Muscle layer of duodenum (tissue), 2 donors: ENCODE results near the gene DRD2.
A peak's percentile ranks its signal among the peaks of the same experiment; 100 is the strongest.

Source experiments
- H3K27ac ChIP-seq: one replicate; pipeline ENCODE4 v1.7.0; 2013; ENCODE audit warnings: mild to moderate bottlenecking, low read length
- H3K27me3 ChIP-seq: one replicate; pipeline ENCODE4 v1.7.0; 2013; ENCODE audit warnings: low read depth, mild to moderate bottlenecking, control low read depth, low read length
- H3K36me3 ChIP-seq, 2 donors: one replicate each; pipeline ENCODE4 v1.7.0; 2013; ENCODE audit warnings: low read length in 2 of 2, control low read depth in 1 of 2, mild to moderate bottlenecking in 1 of 2; ENCODE audit not compliant: insufficient read depth in 2 of 2, control insufficient read depth in 1 of 2
- H3K4me1 ChIP-seq, 2 donors: one replicate each; pipeline ENCODE4 v1.7.0; 2013; ENCODE audit warnings: low read length in 2 of 2, mild to moderate bottlenecking in 2 of 2, control low read depth in 1 of 2, moderate library complexity in 1 of 2; ENCODE audit not compliant: insufficient read depth in 2 of 2, control insufficient read depth in 1 of 2
- H3K4me3 ChIP-seq, 2 donors: one replicate each; pipeline ENCODE4 v1.7.0; 2013; ENCODE audit warnings: low read length in 2 of 2, low read depth in 1 of 2, mild to moderate bottlenecking in 1 of 2
- H3K9me3 ChIP-seq, 2 donors: one replicate each; pipeline ENCODE4 v1.7.0; 2013; ENCODE audit warnings: low read length in 2 of 2, control low read depth in 1 of 2, mild to moderate bottlenecking in 1 of 2; ENCODE audit not compliant: control insufficient read depth in 1 of 2
- donor health status: healthy.

The DRD2 gene

GRCh38 chr11:113481672-113482071 is 6.5 kb upstream of the DRD2 start:
- H3K27ac ChIP-seq = no peak overlapping the region
- no peaks in the 10 kb centered on the region for H3K9me3 ChIP-seq
- no peaks in the 10 kb centered on the region for H3K4me1 ChIP-seq
- H3K36me3 ChIP-seq = no peaks in the 10 kb centered on the region
- H3K27me3 ChIP-seq = peaks cover 10% of the 10 kb centered on the region
- no peak overlapping the region for H3K4me3 ChIP-seq

GRCh38 chr11:113481226-113481625 is 6.0 kb upstream of the DRD2 start:
- Histone ChIP-seq H3K27ac (no peak overlapping the region), H3K27me3 (peaks cover 14% of the 10 kb centered on the region), H3K4me3 (no peak overlapping the region), H3K4me1 (no peaks in the 10 kb centered on the region), H3K36me3 (no peaks in the 10 kb centered on the region), H3K9me3 (no peaks in the 10 kb centered on the region)

GRCh38 chr11:113477321-113477720 is 2.1 kb upstream of the DRD2 start:
- H3K9me3 ChIP-seq = no peaks in the 10 kb centered on the region
- H3K36me3 ChIP-seq = no peaks in the 10 kb centered on the region
- H3K27ac ChIP-seq = no peak overlapping the region
- peaks cover 35% of the 10 kb centered on the region for H3K27me3 ChIP-seq
- H3K4me3 ChIP-seq = no peak overlapping the region
- H3K4me1 ChIP-seq = peaks cover 0 to 6% of the 10 kb centered on the region in 2 donors

GRCh38 chr11:113476553-113476952 is 1.4 kb upstream of the DRD2 start:
- no peak overlapping the region for H3K27ac ChIP-seq
- H3K9me3 ChIP-seq = no peaks in the 10 kb centered on the region
- peaks cover 35% of the 10 kb centered on the region for H3K27me3 ChIP-seq
- H3K36me3 ChIP-seq = no peaks in the 10 kb centered on the region
- no peak overlapping the region for H3K4me3 ChIP-seq
- H3K4me1 ChIP-seq = peaks cover 0 to 6% of the 10 kb centered on the region in 2 donors

GRCh38 chr11:113474362-113475159 is 637 bp downstream of the DRD2 start:
- peak overlapping the region in 1 of 2 donors; percentile 57 for H3K4me3 ChIP-seq
- peaks cover 35% of the 10 kb centered on the region for H3K27me3 ChIP-seq
- H3K4me1 ChIP-seq = peaks cover 0 to 6% of the 10 kb centered on the region in 2 donors
- no peak overlapping the region for H3K27ac ChIP-seq
- H3K9me3 ChIP-seq = no peaks in the 10 kb centered on the region
- no peaks in the 10 kb centered on the region for H3K36me3 ChIP-seq

GRCh38 chr11:113473983-113474361 is 1.2 kb downstream of the DRD2 start:
- peaks cover 35% of the 10 kb centered on the region for H3K27me3 ChIP-seq
- H3K4me3 ChIP-seq = peak overlapping the region in 1 of 2 donors; percentile 57
- H3K27ac ChIP-seq = no peak overlapping the region
- H3K4me1 ChIP-seq = peaks cover 0 to 6% of the 10 kb centered on the region in 2 donors
- no peaks in the 10 kb centered on the region for H3K9me3 ChIP-seq
- H3K36me3 ChIP-seq = no peaks in the 10 kb centered on the region

GRCh38 chr11:113472471-113472870 is 2.7 kb downstream of the DRD2 start:
- no peaks in the 10 kb centered on the region for H3K9me3 ChIP-seq
- H3K27me3 ChIP-seq = peaks cover 33% of the 10 kb centered on the region
- no peak overlapping the region for H3K4me3 ChIP-seq
- H3K36me3 ChIP-seq = no peaks in the 10 kb centered on the region
- no peak overlapping the region for H3K27ac ChIP-seq
- peaks cover 0 to 6% of the 10 kb centered on the region in 2 donors for H3K4me1 ChIP-seq

- Histone ChIP-seq H3K4me3 (no peak overlapping the region), H3K4me1 (peaks cover 0 to 6% of the 10 kb centered on the region in 2 donors), H3K36me3 (no peaks in the 10 kb centered on the region), H3K27ac (no peak overlapping the region), H3K9me3 (no peaks in the 10 kb centered on the region), H3K27me3 (peaks cover 13% of the 10 kb centered on the region)
Observed at GRCh38 chr11:113470233-113470632, 5.0 kb downstream of the DRD2 start.

GRCh38 chr11:113468726-113469345 is 6.4 kb downstream of the DRD2 start:
- Histone ChIP-seq H3K4me1 (no peaks in the 10 kb centered on the region), H3K27ac (no peak overlapping the region), H3K36me3 (no peaks in the 10 kb centered on the region), H3K27me3 (peaks cover 8% of the 10 kb centered on the region), H3K9me3 (no peaks in the 10 kb centered on the region), H3K4me3 (no peak overlapping the region)

- H3K4me1 ChIP-seq = no peaks in the 10 kb centered on the region
- H3K27me3 ChIP-seq = no peaks in the 10 kb centered on the region
- no peak overlapping the region for H3K27ac ChIP-seq
- H3K36me3 ChIP-seq = no peaks in the 10 kb centered on the region
- H3K9me3 ChIP-seq = no peaks in the 10 kb centered on the region
- no peak overlapping the region for H3K4me3 ChIP-seq
Observed at GRCh38 chr11:113467545-113467944, 7.7 kb downstream of the DRD2 start.

GRCh38 chr11:113465786-113466185 is 9.4 kb downstream of the DRD2 start:
- no peaks in the 10 kb centered on the region for H3K9me3 ChIP-seq

More at GRCh38 chr11:113465786-113466185, 9.4 kb downstream of the DRD2 start:
- H3K36me3 ChIP-seq = no peaks in the 10 kb centered on the region
- H3K27me3 ChIP-seq = no peaks in the 10 kb centered on the region
- no peaks in the 10 kb centered on the region for H3K4me1 ChIP-seq
- H3K27ac ChIP-seq = no peak overlapping the region
- H3K4me3 ChIP-seq = no peak overlapping the region
